PC-9 (cell line): ENCODE results near the gene OXGR1. TPM values are rescaled to one million over a fixed set of nuclear protein-coding genes. Genes with fewer than 3 reads are reported as not detected.

Experiments
- BruUV-seq: library from RNA; stranded (reverse); fragments of 400-500 nt; replicated peaks from 2 replicates; lab custom pipeline; 2021; lab: Mats Ljungman, UMichigan
- CTCF ChIA-PET: fragments of 300-600 bp; sonication (Branson Sonifier 250); formaldehyde crosslinking; loops from one replicate; lab custom pipeline; 2022; ENCODE audit warnings: antibody characterized with exemption; lab: Charles Lee
- POLR2A ChIA-PET: fragments of 300-600 bp; sonication (Branson Sonifier 250); formaldehyde crosslinking; loops from one replicate; lab custom pipeline; 2022; ENCODE audit warnings: antibody characterized with exemption; ENCODE audit not compliant: unreplicated experiment; lab: Charles Lee
- DNase-seq, 2 experiments: peaks; one replicate each; pipeline versions ENCODE4 v3.0.0 to v3.0.0-alpha.2; 2015 to 2022; ENCODE audit warnings: mixed read lengths in 1 of 2
- H2AFZ ChIP-seq: fragments of 200-600 bp; sonication (generic); 2 replicates; pipeline ENCODE4 v1.8.1; 2017; ENCODE audit warnings: antibody characterized with exemption
- H3F3A ChIP-seq: fragments of 200-600 bp; sonication (generic); 2 replicates; pipeline ENCODE4 v1.8.1; 2017; ENCODE audit warnings: antibody characterized with exemption, mild to moderate bottlenecking, low read depth; ENCODE audit not compliant: insufficient read depth
- H3K27ac ChIP-seq: fragments of 200-600 bp; sonication (generic); 2 replicates; pipeline ENCODE4 v1.6.1; 2016; ENCODE audit warnings: mixed run types
- H3K27me3 ChIP-seq: fragments of 200-600 bp; sonication (generic); 2 replicates; pipeline ENCODE4 v1.6.1; 2016; ENCODE audit warnings: low read depth, mixed run types; ENCODE audit not compliant: insufficient read depth
- H3K36me3 ChIP-seq: fragments of 200-600 bp; sonication (generic); 2 replicates; pipeline ENCODE4 v1.6.1; 2016; ENCODE audit warnings: low read depth, mixed run types
- H3K4me1 ChIP-seq: fragments of 200-600 bp; sonication (generic); replicated peaks from 2 replicates; pipeline ENCODE4 v1.6.1; 2016; ENCODE audit warnings: mixed run types; ENCODE audit not compliant: insufficient read depth
- H3K4me2 ChIP-seq: fragments of 200-600 bp; sonication (generic); 2 replicates; pipeline ENCODE4 v1.6.1; 2017; ENCODE audit warnings: mixed run types
- H3K4me3 ChIP-seq: fragments of 200-600 bp; sonication (generic); 2 replicates; pipeline ENCODE4 v1.6.1; 2016; ENCODE audit warnings: mixed run types
- H3K79me2 ChIP-seq: fragments of 200-600 bp; sonication (generic); 2 replicates; pipeline ENCODE4 v1.6.1; 2017; ENCODE audit warnings: low read depth, mixed run types
- H3K9me2 ChIP-seq: fragments of 200-600 bp; sonication (generic); 2 replicates; pipeline ENCODE4 v1.8.1; 2017; ENCODE audit warnings: mild to moderate bottlenecking; ENCODE audit not compliant: insufficient read depth
- H3K9me3 ChIP-seq: fragments of 200-600 bp; sonication (generic); 2 replicates; pipeline ENCODE4 v1.8.1; 2016; ENCODE audit warnings: low read depth; ENCODE audit not compliant: insufficient read depth
- H4K20me1 ChIP-seq: fragments of 200-600 bp; sonication (generic); 2 replicates; pipeline ENCODE4 v1.8.1; 2017; ENCODE audit not compliant: insufficient read depth
- EZH2 ChIP-seq: fragments of 200-600 bp; sonication (generic); IDR thresholded peaks from 2 replicates; pipeline ENCODE4 v1.8.0; 2017; ENCODE audit warnings: antibody characterized with exemption, low read depth
- intact Hi-C: fragments of 100-400 bp; cut with micrococcal nuclease; formaldehyde crosslinking; loops from one replicate; pipeline ENCODE4 v1.10.0; 2022; ENCODE audit not compliant: unreplicated experiment
- total RNA-seq: library from RNA; stranded (reverse); gene quantifications from 2 replicates; pipeline ENCODE4 v1.2.3, GENCODE V29; 2021
- TF ChIP-seq, protein P1 (sequence below): fragments of 200-600 bp; sonication (generic); conservative IDR thresholded peaks from 2 replicates; pipeline ENCODE4 v1.6.1; 2017; ENCODE audit warnings: mixed run types, antibody characterized with exemption, mild to moderate bottlenecking, moderate library complexity

OXGR1 gene
- total RNA-seq, 1 experiment from 2014 or later, result not detected

GRCh38 chr13:96946709-96947311, 47.5 kb downstream of the OXGR1 start:
- TF ChIP-seq EZH2, result no peak
- Histone ChIP-seq H2AFZ (no peak overlapping the region), H3K27me3 (peaks cover 20% of the 10 kb centered on the region; the same call in 1 of the 2 replicates), H3K4me1 (no peaks in the 10 kb centered on the region), H3K79me2 (no peaks in the 10 kb centered on the region), H3K4me3 (no peak overlapping the region), H3K27ac (no peak overlapping the region), H3F3A (no peaks in the 10 kb centered on the region), H3K36me3 (no peaks in the 10 kb centered on the region), H3K4me2 (no peak overlapping the region), H4K20me1 (0 out of 2 replicates have a peak, but pooled peaks cover 5% of the 10 kb centered on the region), H3K9me3 (no peaks in the 10 kb centered on the region; the same call in 1 of the 2 replicates), H3K9me2 (no peaks in the 10 kb centered on the region)
- BruUV-seq, result no TSS peak
- CTCF ChIA-PET, result no interaction called here
- intact Hi-C loops, result no loop called here
- POLR2A ChIA-PET, result no interaction called here
- no peak for DNase-seq

- CTCF ChIA-PET, result no interaction called here
- DNase-seq, result no peak
These were observed 53.3 kb downstream of the OXGR1 start for GRCh38 chr13:96940961-96941360.

DNA sequence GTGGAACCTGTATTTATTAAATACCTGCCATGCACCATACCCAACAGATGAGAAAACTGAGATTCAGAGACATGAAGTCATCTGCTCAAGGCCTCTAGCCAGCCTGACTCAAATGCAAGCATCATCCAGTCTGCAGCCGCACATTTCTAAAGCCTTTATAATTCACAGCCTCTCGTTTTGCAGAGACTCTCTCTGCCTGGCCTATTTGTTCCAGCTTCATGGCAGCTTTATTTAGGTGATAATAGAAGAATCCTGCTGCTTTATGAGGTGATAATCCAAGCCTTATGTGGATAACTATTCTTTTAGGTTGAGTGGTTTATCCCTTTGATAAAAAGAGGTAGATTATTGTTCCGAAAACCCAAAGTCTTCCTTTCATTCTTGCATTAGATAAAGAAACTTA, 58.4 kb downstream of the OXGR1 start:
- no peak for DNase-seq
- peaks cover 56% of the 10 kb centered on the region for H3K27me3 ChIP-seq
- no peaks in the 10 kb centered on the region for H3F3A ChIP-seq
- H3K9me2 ChIP-seq, result no peaks in the 10 kb centered on the region
- H3K9me3 ChIP-seq, result no peaks in the 10 kb centered on the region
- TF ChIP-seq EZH2, result no peak
- TF ChIP-seq, protein P1, sequence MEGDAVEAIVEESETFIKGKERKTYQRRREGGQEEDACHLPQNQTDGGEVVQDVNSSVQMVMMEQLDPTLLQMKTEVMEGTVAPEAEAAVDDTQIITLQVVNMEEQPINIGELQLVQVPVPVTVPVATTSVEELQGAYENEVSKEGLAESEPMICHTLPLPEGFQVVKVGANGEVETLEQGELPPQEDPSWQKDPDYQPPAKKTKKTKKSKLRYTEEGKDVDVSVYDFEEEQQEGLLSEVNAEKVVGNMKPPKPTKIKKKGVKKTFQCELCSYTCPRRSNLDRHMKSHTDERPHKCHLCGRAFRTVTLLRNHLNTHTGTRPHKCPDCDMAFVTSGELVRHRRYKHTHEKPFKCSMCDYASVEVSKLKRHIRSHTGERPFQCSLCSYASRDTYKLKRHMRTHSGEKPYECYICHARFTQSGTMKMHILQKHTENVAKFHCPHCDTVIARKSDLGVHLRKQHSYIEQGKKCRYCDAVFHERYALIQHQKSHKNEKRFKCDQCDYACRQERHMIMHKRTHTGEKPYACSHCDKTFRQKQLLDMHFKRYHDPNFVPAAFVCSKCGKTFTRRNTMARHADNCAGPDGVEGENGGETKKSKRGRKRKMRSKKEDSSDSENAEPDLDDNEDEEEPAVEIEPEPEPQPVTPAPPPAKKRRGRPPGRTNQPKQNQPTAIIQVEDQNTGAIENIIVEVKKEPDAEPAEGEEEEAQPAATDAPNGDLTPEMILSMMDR, result no peak
- H4K20me1 ChIP-seq, result no peaks in the 10 kb centered on the region
- no TSS peak for BruUV-seq
- H2AFZ ChIP-seq, result no peak overlapping the region
- no peak overlapping the region for H3K4me2 ChIP-seq
- ChIA-PET POLR2A (no interaction called here), CTCF (no interaction called here)
- H3K4me3 ChIP-seq, result no peak overlapping the region
- no peaks in the 10 kb centered on the region for H3K4me1 ChIP-seq
- no peaks in the 10 kb centered on the region for H3K36me3 ChIP-seq
- intact Hi-C loops, result no loop called here
- no peak overlapping the region for H3K27ac ChIP-seq
- H3K79me2 ChIP-seq, result no peaks in the 10 kb centered on the region

More at GRCh38 chr13:96940961-96941360, 53.3 kb downstream of the OXGR1 start:
- intact Hi-C loops, result no loop called here
- no peaks in the 10 kb centered on the region for H3K36me3 ChIP-seq
- no TSS peak for BruUV-seq
- H4K20me1 ChIP-seq, result no peaks in the 10 kb centered on the region
- POLR2A ChIA-PET, result no interaction called here
- TF ChIP-seq, protein P1, result no peak
- TF ChIP-seq EZH2, result no peak
- H3K9me3 ChIP-seq, result no peaks in the 10 kb centered on the region
- no peak overlapping the region for H3K4me2 ChIP-seq
- H3F3A ChIP-seq, result no peaks in the 10 kb centered on the region
- H2AFZ ChIP-seq, result no peak overlapping the region
- no peak overlapping the region for H3K27ac ChIP-seq
- no peaks in the 10 kb centered on the region for H3K9me2 ChIP-seq
- peaks cover 28% of the 10 kb centered on the region for H3K27me3 ChIP-seq
- no peaks in the 10 kb centered on the region for H3K4me1 ChIP-seq
- H3K4me3 ChIP-seq, result no peak overlapping the region
- no peaks in the 10 kb centered on the region for H3K79me2 ChIP-seq

Other genes with a start within 250 kb of the OXGR1 start
- gene MBNL2, start 227.9 kb upstream of the OXGR1 start, total RNA-seq, result 57.7 and 91.3 TPM in 2 replicates